SK-N-SH treated with all-trans-retinoic acid at 6 μM for 48 hours (cell line): Measurements from ENCODE around the gene TBX1.

Source experiments
- ATAC-seq: fragments of 200-7000 bp; cut with Tn5 transposase; 3 replicates; pipeline ENCODE4 v1.9.1; 2020; ENCODE audit warnings: mild to moderate bottlenecking, moderate library complexity
- CREB5 ChIP-seq: fragments of 250-450 bp; sonication (Bioruptor Pico); IDR thresholded peaks from 2 replicates; pipeline ENCODE4 v1.5.1; 2020; ENCODE audit warnings: low read depth, mild to moderate bottlenecking, moderate library complexity
- CSDC2 ChIP-seq: fragments of 250-450 bp; sonication (Bioruptor Pico); IDR thresholded peaks from 2 replicates; pipeline ENCODE4 v1.5.0; 2020; ENCODE audit warnings: mild to moderate bottlenecking, moderate library complexity
- CSRNP3 ChIP-seq: fragments of 250-450 bp; sonication (Bioruptor Pico); IDR thresholded peaks from 2 replicates; pipeline ENCODE4 v1.5.1; 2021; ENCODE audit warnings: mild to moderate bottlenecking, moderate library complexity
- GLIS3 ChIP-seq: fragments of 250-450 bp; sonication (Bioruptor Pico); IDR thresholded peaks from 2 replicates; pipeline ENCODE4 v1.5.0; 2020; ENCODE audit warnings: mild to moderate bottlenecking, moderate library complexity
- OSR1 ChIP-seq: fragments of 250-450 bp; sonication (Bioruptor Pico); IDR thresholded peaks from 2 replicates; pipeline ENCODE4 v1.8.0; 2022; ENCODE audit warnings: moderate library complexity, mild to moderate bottlenecking, inconsistent platforms
- PATZ1 ChIP-seq: fragments of 250-450 bp; sonication (Bioruptor Pico); IDR thresholded peaks from 2 replicates; pipeline ENCODE4 v1.8.0; 2020; ENCODE audit warnings: mild to moderate bottlenecking, moderate library complexity, borderline replicate concordance
- POU6F1 ChIP-seq: fragments of 250-450 bp; sonication (Bioruptor Pico); IDR thresholded peaks from 2 replicates; pipeline ENCODE4 v1.8.0; 2021; ENCODE audit warnings: low read depth, mild to moderate bottlenecking, moderate library complexity, borderline replicate concordance
- PPARA ChIP-seq: fragments of 250-450 bp; sonication (Bioruptor Pico); IDR thresholded peaks from 2 replicates; pipeline ENCODE4 v1.5.0; 2020; ENCODE audit warnings: mild to moderate bottlenecking, borderline replicate concordance
- SNAI2 ChIP-seq: fragments of 250-450 bp; sonication (Bioruptor Pico); IDR thresholded peaks from 2 replicates; pipeline ENCODE4 v1.5.0; 2020; ENCODE audit warnings: mild to moderate bottlenecking, moderate library complexity
- TCF4 ChIP-seq: fragments of 250-450 bp; sonication (Bioruptor Pico); IDR thresholded peaks from 2 replicates; pipeline ENCODE4 v1.8.0; 2021; ENCODE audit warnings: mild to moderate bottlenecking, moderate library complexity, borderline replicate concordance
- TOX ChIP-seq: fragments of 250-450 bp; sonication (Bioruptor Pico); IDR thresholded peaks from 2 replicates; pipeline ENCODE4 v1.8.0; 2021; ENCODE audit warnings: mild to moderate bottlenecking, moderate library complexity, borderline replicate concordance
- TSHZ2 ChIP-seq: fragments of 250-450 bp; sonication (Bioruptor Pico); IDR thresholded peaks from 2 replicates; pipeline ENCODE4 v1.5.0; 2020; ENCODE audit warnings: mild to moderate bottlenecking, moderate library complexity
- ZC3H10 ChIP-seq: fragments of 250-450 bp; sonication (Bioruptor Pico); IDR thresholded peaks from 2 replicates; pipeline ENCODE4 v1.5.1; 2021; ENCODE audit warnings: mild to moderate bottlenecking, moderate library complexity
- ZFP3 ChIP-seq: fragments of 250-450 bp; sonication (Bioruptor Pico); IDR thresholded peaks from 2 replicates; pipeline ENCODE4 v1.5.0; 2020; ENCODE audit warnings: mild to moderate bottlenecking, moderate library complexity
- ZFP30 ChIP-seq: fragments of 450-650 bp; formaldehyde crosslinking; IDR thresholded peaks from 2 replicates; pipeline ENCODE4 v1.5.0; 2022; ENCODE audit warnings: mild to moderate bottlenecking, moderate library complexity
- ZNF8 ChIP-seq: fragments of 450-650 bp; formaldehyde crosslinking; IDR thresholded peaks from 2 replicates; pipeline ENCODE4 v1.5.0; 2020; ENCODE audit warnings: mild to moderate bottlenecking, moderate library complexity

TBX1 gene

GRCh38 chr22:19765477-19766239 lies 5.1 kb downstream of the TBX1 start (continued):
- TF ChIP-seq TSHZ2 (CRISPR knock-in tag) (no peak), CSRNP3 (CRISPR knock-in tag) (no peak), CREB5 (no peak), PPARA (CRISPR knock-in tag) (no peak)
- TF ChIP-seq, all 23 proteins: peak for 0

GRCh38 chr22:19766240-19766510 lies 5.6 kb downstream of the TBX1 start:
- ATAC-seq, result no peak
- TF ChIP-seq GLIS3 (CRISPR knock-in tag), result no peak
- TF ChIP-seq CSDC2 (CRISPR knock-in tag), result no peak
- TF ChIP-seq ZFP30, result no peak
- no peak for TF ChIP-seq PPARA (CRISPR knock-in tag)
- TF ChIP-seq ZC3H10 (CRISPR knock-in tag), result no peak
- no peak for TF ChIP-seq SNAI2 (CRISPR knock-in tag)
- no peak for TF ChIP-seq TCF4
- no peak for TF ChIP-seq OSR1 (CRISPR knock-in tag)
- TF ChIP-seq ZFP3, result no peak
- TF ChIP-seq ZNF8 (CRISPR knock-in tag), result no peak
- no peak for TF ChIP-seq TSHZ2 (CRISPR knock-in tag)
- no peak for TF ChIP-seq POU6F1 (CRISPR knock-in tag)

GRCh38 chr22:19766511-19767426 lies 6.2 kb downstream of the TBX1 start:
- ATAC-seq, result peak; percentile 28
- TF ChIP-seq POU6F1 (CRISPR knock-in tag) (no peak), PPARA (CRISPR knock-in tag) (no peak), GLIS3 (CRISPR knock-in tag) (no peak), PATZ1 (no peak), CSRNP3 (CRISPR knock-in tag) (no peak), OSR1 (CRISPR knock-in tag) (no peak), SNAI2 (CRISPR knock-in tag) (no peak), TOX (no peak), ZFP30 (no peak)
- TF ChIP-seq, all 23 proteins: peak for 0
